IPS-18c (cell line): ENCODE measurements around the gene CMTM1.
"Not testable (repeated sequence)": the region's sequence is repeated elsewhere in the genome, so short reads cannot be mapped to it uniquely, and the experiment has no call there.

Experiments
- H3K4me3 ChIP-seq: 2 replicates; pipeline ENCODE4 v1.7.0; 2013; ENCODE audit warnings: low read depth, mild to moderate bottlenecking, low read length, moderate library complexity; ENCODE audit not compliant: insufficient read depth
- H3K9me3 ChIP-seq: one replicate; pipeline ENCODE4 v1.6.1; 2013; ENCODE audit warnings: mild to moderate bottlenecking, low read length, moderate library complexity; ENCODE audit not compliant: control insufficient read depth, insufficient read depth

The CMTM1 gene

DNA sequence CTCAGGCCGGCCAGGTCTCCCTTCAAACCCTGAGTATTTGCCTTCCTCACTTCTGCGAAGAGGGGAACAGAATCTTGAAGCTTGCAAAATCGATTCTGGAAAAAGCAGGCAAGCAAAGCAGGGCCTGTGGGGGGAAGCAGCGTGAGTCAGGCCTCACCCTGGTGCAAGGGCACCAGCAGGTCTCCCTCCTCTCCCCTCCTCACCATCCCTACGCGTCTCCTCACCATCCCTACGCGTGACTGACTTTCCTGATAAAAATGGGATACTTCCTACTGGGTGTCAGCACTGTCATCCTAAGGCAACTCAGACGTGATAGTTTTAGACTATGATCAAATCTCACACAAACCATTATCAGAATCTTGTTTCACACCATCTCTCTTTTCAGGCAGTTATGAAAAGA, 50.4 kb downstream of the CMTM1 start:
- no peak overlapping the region for H3K4me3 ChIP-seq
- H3K9me3 ChIP-seq: no peaks in the 10 kb centered on the region

DNA sequence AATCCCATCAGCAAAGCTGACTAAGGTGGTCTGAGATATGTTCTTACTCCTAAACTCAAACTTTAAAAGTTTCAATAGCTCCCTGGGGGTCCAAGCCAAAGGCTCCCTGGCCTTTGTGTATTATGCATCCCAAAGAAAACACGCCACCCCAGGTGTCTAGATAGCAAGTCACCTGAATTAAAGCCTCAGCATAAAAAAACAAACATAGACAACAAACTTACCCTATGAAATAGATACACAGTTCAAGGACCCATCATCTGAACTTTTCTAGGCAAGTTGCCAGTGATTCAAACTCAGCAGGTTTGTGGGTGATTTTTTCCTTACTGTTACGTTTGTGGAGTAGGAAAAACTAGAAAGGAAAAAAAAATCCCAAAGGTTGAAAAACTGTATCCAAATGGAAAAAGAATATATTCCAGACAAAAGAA, 50.8 kb downstream of the CMTM1 start:
- Histone ChIP-seq H3K9me3 (no peaks in the 10 kb centered on the region), H3K4me3 (no peak overlapping the region)

DNA sequence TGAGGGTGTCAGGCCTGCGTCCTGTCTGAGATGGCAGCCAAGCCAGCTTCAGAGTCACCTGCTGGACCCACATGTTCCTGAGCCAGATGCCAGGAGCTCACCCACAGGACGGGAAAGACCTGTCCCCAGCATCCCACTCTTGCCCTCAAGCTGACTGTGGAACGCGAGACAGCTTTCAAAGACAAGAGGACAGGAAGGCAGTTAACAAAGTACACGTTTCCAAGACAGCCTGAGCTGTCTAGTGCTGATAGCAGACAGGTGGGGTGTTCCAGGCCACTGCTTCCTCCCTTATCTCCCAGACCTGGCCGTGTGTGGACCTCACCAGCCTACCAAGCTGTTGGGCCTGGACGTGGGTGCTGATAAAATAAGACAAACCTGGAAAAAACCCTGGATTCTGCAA, 51.5 kb downstream of the CMTM1 start:
- H3K4me3 ChIP-seq: no peak overlapping the region
- H3K9me3 ChIP-seq: no peaks in the 10 kb centered on the region

DNA sequence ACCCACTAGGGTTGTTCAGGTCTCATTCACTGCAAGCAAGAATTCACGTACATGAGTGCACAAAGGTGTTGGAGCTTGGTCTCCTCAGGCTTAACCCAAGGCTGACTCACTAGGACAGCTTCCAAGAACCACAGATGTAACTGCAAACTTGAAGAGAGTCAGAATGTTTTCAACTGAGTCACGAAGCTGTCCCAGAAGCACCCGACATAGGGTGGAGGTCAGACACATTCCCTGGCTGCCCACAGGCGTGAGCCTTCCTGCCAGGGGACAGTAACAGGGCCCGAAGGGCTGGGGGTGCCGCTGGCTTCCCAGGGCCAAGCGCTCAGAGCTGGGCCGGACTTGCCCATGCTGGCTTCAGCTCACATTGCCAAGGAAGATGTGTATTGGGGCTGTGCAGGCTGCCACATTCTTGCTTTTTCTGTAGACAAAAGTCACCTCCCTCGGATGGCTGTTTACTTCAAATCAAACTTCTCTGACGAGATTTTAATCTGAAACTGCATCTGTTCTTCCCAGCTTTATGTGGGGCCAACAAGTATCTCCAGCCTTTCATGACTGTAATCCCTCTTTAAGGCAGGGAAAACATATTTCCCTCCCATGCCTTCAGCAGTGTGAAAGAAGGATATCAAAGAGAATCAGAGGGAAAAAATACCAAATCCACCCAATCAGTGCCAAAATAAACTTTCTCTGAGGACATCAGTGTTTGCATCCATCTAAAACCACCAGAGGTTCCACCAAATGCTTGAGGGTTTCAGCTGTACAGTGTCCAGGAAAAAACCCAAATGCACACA, 52.5 kb downstream of the CMTM1 start:
- H3K4me3 ChIP-seq: no peak overlapping the region
- H3K9me3 ChIP-seq: no peaks in the 10 kb centered on the region

DNA sequence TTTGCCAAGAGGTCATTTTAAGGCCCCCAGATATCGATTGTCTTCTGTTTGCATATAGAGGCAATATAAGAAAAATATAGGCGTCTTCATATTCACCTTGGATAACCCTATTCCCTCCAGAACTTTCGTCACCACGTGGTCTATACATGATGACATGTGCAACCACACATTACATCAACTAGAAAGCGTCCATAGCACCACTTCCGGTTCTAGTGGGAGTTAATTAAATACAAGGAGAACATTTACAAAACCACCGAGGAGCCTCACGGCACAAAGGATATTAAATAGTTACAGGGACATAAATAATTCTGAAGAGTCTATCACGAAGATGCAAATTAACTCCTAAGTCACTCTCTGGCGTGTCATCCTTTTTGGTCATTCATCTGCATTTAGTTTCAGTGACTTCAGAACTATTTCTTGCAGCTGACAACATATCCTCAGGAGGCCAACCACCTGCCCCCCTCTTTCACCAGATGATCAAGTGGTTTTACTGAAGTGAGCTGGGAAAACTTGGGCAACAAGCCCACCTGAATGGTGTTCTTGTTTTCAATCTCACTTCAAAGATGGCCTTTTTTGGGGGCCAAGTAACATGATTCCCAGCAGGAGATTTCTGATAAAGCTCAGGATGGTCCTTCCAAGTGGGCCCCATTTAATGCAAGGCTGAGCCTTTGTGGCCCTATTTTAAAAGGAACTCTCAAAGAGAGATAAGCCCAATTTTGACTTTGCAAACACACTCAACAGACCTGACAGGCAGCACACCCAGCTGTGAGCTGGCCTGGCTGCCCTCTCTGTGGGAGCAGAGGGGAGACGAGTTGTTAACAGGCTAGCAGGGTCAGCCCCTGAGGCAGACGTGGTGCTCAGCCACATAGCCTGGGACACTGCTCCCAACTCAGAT, 53.5 kb downstream of the CMTM1 start:
- no peaks in the 10 kb centered on the region for H3K9me3 ChIP-seq

DNA sequence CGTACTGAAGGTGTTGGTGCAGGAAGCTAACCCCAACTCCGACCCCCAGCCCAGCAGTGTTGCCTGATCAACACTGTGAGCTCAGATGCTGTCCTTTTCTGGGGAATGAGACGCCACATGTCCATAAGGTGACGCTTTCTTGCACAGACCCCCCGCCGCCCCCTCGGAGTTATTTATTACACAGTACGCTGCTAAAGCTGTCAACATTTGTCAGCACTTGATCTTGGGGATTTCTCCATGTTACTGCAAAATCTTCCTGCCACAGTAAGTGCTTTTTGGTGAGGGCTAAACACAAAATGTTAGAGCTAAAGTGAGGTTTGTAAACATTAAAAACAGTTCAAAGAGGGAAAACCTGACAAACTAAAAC, 54.2 kb downstream of the CMTM1 start:
- Histone ChIP-seq H3K4me3 (no peak overlapping the region), H3K9me3 (no peaks in the 10 kb centered on the region)

More for the DNA sequence above, 53.5 kb downstream of the CMTM1 start:
- no peak overlapping the region for H3K4me3 ChIP-seq

DNA sequence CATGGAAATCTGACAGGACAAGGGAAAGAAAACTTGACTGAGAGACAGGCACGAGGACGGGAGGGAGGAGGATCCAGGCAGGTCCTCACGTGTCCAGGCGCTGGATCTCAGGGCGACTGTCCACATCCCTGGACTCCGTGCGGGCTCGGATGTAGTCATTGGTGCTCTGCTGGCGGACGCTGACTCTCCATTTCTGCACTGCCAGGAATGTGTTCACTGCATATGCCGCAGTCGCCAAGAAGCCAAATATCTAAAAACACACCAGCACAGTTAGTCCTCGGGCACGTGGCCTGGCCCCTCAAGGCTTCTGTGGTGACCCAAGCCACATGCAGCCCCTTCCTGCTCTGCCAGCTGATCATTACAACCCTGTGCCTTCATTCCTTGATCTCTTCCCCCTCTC, 55.7 kb downstream of the CMTM1 start:
- no peaks in the 10 kb centered on the region for H3K9me3 ChIP-seq
- H3K4me3 ChIP-seq: no peak overlapping the region

DNA sequence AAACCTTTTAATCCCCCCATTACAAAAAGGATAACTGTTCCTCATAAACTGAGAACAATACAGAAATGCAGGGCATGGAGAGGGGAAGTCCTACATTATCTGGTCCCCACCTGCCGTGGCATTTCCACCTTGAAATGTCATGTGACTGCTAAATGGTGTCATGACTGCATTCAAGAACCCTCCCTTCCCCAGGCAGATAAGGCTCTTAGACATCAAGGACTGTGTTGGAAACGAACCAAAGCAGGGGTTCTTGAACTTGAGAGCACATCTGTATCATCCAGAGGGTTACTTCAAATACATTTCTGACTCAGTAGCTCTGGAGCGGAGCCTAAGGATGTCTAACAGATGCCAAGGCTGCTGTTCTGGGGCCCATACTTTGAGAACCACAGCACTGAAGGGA, 56.6 kb downstream of the CMTM1 start:
- Histone ChIP-seq H3K9me3 (no peaks in the 10 kb centered on the region), H3K4me3 (no peak overlapping the region)

DNA sequence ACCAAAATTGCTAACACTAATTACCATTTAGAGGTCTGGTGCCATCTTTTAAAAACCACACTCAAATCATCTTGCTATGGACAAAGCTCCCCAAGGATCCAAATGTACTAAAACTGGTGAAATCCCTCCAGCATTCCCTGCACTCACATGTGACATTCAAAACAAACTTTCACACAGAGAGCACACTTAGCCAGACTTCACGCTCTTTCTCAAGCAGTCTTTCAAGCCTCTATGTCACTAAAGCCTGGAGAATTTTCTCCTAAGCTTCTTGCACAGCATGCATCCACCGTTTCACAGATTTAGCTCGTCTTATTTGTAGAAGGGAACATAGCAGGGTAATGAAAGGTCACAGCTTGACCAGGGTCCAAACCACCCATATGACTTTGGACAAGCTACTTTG, 57.5 kb downstream of the CMTM1 start:
- Histone ChIP-seq H3K9me3 (no peaks in the 10 kb centered on the region), H3K4me3 (no peak overlapping the region)

DNA sequence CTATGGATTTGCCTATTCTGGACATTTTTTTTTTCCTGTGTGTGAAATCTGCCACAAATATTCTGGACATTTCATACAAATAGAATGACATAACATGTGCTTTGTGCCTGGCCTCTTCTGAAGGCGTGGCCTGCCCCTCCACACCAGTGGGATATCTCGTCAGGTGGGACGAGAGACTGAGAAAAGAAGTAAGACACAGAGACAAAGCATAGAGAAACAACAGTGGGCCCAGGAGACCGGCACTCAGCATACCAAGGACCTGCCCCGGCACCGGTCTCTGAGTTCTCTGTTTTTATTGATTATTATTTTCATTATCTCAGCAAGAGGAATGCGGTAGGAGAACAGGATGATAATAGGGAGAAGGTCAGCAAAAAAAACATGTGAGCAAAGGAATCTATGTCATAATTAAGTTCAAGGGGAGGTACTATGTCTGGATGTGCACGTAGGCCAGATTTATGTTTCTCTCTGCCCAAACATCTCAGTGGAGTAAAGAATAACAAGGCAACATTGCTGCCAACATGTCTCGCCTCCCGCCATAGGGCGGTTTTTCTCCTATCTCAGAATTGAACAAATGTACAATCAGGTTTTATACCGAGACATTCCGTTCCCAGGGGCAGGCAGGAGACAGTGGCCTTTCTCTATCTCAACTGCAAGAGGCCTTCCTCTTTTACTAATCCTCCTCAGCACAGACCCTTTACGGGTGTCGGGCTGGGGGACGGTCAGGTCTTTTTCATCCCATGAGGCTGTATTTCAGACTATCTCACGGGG, 61.6 kb downstream of the CMTM1 start:
- H3K9me3 ChIP-seq, H3K4me3 ChIP-seq: not testable (repeated sequence)
